ENCODE measurements around the gene DPEP2.
"Not testable (repeated sequence)": the region's sequence is repeated elsewhere in the genome, so short reads cannot be mapped to it uniquely, and the experiment has no call there.

The DPEP2 gene

GRCh38 chr16:67975321-67976105 is 23.8 kb downstream of the DPEP2 start:
- no peak for DNase-seq

- not testable (repeated sequence) for DNase-seq
These were observed 27.0 kb downstream of the DPEP2 start for GRCh38 chr16:67972285-67972684.

GRCh38 chr16:67971111-67971510 is 28.2 kb downstream of the DPEP2 start:
- no peak for DNase-seq

GRCh38 chr16:67969254-67970039 is 29.8 kb downstream of the DPEP2 start:
- no peak for DNase-seq

- DNase-seq, result no peak
These were observed 30.7 kb downstream of the DPEP2 start, which contains the start of gene SLC12A4 for GRCh38 chr16:67968400-67969253. TSS of gene SLC12A4 (minus strand) at chr16:67968637. CDS start at chr16:67968553, 84 bp downstream.

- no peak for DNase-seq
These were observed 31.3 kb downstream of the DPEP2 start for GRCh38 chr16:67967958-67968399.

- no peak for DNase-seq
These were observed 31.9 kb downstream of the DPEP2 start for GRCh38 chr16:67967183-67967957.

- no peak for DNase-seq
These were observed 32.6 kb downstream of the DPEP2 start for GRCh38 chr16:67966549-67967182.

GRCh38 chr16:67965668-67966548 is 33.4 kb downstream of the DPEP2 start:
- DNase-seq, result no peak

- DNase-seq, result no peak
These were observed 34.7 kb downstream of the DPEP2 start for GRCh38 chr16:67964477-67965131.

- no peak for DNase-seq
These were observed 35.5 kb downstream of the DPEP2 start for GRCh38 chr16:67963662-67964321.

GRCh38 chr16:67963292-67963661 is 36.0 kb downstream of the DPEP2 start:
- no peak for DNase-seq

GRCh38 chr16:67962135-67962534 is 37.1 kb downstream of the DPEP2 start:
- DNase-seq, result no peak

GRCh38 chr16:67961551-67961957 is 37.7 kb downstream of the DPEP2 start:
- peak; percentile 86 for DNase-seq

- DNase-seq, result no peak
These were observed 39.6 kb downstream of the DPEP2 start for GRCh38 chr16:67959536-67960329.

- no peak for DNase-seq
These were observed 41.7 kb downstream of the DPEP2 start for GRCh38 chr16:67957622-67958021.

GRCh38 chr16:67954421-67955196 is 44.7 kb downstream of the DPEP2 start:
- DNase-seq, result no peak

Data from NCI-H2107 (cell line).